Stimulated activated CD8-positive, alpha-beta memory T cell treated with anti-CD3 and anti-CD28 coated beads, Interleukin-12 subunit alpha, Interleukin-12 subunit beta, amount 100 ng/mL, for 24 hours (primary cell): ENCODE measurements around the gene DNAAF6.

Source experiments
- DNase-seq: peaks from one replicate; pipeline ENCODE4 v3.0.0-alpha.2; 2020; ENCODE audit errors: extremely low read depth

DNAAF6 gene

DNA sequence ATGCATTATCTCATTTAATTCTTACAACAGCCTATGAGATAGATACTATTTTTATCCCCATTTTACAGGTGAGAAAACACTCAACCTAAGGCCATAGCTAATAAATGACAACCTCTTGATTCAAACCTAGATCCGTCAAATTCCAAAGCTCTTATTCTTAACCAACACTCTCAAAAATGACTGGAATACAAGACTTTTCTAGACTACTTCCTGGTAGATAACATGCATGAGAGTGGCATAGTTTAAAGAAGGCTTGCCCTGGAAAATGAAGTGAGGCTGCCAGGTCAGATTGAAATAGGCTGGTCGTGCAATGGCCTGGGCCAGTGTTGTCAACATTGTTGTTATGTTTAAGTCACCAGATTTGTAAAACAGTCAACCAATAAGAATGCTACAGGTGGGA lies 86.6 kb downstream of the DNAAF6 start:
- DNase-seq, result no peak
